Brain microvascular endothelial cell (primary cell): ENCODE data around the gene BLOC1S3.

Experiments
- DNase-seq: peaks from one replicate; pipeline ENCODE4 v3.0.0-alpha.2; 2020
- H3K27ac ChIP-seq: fragments of 250-450 bp; sonication (Bioruptor Pico); 2 replicates; pipeline ENCODE4 v1.5.1; 2020; ENCODE audit warnings: mild to moderate bottlenecking, moderate library complexity
- H3K27me3 ChIP-seq: fragments of 250-450 bp; sonication (Bioruptor Pico); replicated peaks from 2 replicates; pipeline ENCODE4 v1.5.1; 2020; ENCODE audit warnings: mild to moderate bottlenecking
- H3K36me3 ChIP-seq: fragments of 250-450 bp; sonication (Bioruptor Pico); replicated peaks from 2 replicates; pipeline ENCODE4 v1.5.1; 2020; ENCODE audit warnings: mild to moderate bottlenecking
- H3K4me3 ChIP-seq: 2 replicates; pipeline ENCODE4 v1.5.1; 2011; ENCODE audit warnings: low read depth, mild to moderate bottlenecking, control low read depth, low read length, moderate library complexity
- in situ Hi-C: cut with HindIII; loops from 2 replicates; pipeline ENCODE4 v1.10.0; 2017; ENCODE audit warnings: low sequenced_read_pairs, low pct_ligation_motif_present
- TF ChIP-seq, protein P1 (sequence below): IDR thresholded peaks from 2 replicates; pipeline ENCODE4 v1.5.1; 2011; ENCODE audit warnings: low read depth, mild to moderate bottlenecking, moderate library complexity, low read length, control low read depth, inconsistent platforms; ENCODE audit errors: missing control alignments

The BLOC1S3 gene

DNA sequence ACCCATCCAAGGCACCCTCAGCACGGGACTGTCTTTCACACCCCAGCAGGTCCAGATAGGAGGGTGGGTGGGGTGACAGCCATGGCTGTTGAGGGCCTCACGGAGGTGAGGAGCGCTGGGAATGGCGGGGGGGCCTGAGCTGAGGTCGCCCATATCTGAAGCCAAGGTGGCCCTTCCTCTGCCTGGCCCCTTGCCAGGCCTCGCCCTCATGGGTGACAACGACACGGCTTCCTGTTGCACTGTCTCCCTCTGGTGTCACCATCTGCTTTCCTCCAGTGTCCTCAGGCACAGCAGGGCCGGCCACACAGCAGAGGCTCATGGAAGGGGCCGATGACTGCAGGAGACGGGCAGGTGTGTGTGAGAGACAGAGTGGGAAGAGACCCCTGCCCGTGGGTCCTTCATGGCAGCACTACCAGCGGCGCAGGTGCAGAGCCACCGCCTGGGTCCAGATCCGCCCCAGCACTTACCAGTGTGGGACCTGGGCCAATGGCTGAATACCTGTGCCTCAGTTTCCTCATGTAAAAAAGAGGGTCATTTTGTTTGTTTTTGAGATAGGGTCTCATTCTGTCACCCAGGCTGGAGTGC is 9.7 kb upstream of the BLOC1S3 start:
- no peak for DNase-seq
- no peaks in the 10 kb centered on the region for H3K36me3 ChIP-seq
- no peak overlapping the region for H3K27ac ChIP-seq
- H3K27me3 ChIP-seq, result no peaks in the 10 kb centered on the region
- no peak overlapping the region for H3K4me3 ChIP-seq
- in situ Hi-C loops, result no loop called here
- TF ChIP-seq, protein P1, sequence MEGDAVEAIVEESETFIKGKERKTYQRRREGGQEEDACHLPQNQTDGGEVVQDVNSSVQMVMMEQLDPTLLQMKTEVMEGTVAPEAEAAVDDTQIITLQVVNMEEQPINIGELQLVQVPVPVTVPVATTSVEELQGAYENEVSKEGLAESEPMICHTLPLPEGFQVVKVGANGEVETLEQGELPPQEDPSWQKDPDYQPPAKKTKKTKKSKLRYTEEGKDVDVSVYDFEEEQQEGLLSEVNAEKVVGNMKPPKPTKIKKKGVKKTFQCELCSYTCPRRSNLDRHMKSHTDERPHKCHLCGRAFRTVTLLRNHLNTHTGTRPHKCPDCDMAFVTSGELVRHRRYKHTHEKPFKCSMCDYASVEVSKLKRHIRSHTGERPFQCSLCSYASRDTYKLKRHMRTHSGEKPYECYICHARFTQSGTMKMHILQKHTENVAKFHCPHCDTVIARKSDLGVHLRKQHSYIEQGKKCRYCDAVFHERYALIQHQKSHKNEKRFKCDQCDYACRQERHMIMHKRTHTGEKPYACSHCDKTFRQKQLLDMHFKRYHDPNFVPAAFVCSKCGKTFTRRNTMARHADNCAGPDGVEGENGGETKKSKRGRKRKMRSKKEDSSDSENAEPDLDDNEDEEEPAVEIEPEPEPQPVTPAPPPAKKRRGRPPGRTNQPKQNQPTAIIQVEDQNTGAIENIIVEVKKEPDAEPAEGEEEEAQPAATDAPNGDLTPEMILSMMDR, result no peak

DNA sequence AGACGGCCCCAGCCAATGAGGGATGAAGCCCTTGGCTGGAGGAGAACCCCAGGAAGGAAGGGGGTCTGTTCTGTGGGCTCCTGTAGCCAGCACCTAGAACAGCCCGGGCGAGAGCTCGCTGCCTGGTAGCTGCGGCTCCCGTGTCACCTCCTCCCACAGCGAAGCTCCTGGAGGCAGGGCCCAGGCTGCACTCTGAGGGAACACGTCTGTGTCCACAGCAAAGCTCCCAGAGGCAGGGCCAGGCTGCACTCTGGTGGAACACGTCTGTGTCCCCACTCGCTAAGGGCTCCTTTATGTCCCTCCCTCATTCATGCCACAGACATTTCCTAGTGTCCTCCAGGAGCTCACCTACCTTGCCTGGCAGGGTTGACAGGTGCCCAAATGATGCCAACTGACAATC is 9.0 kb upstream of the BLOC1S3 start:
- TF ChIP-seq, protein P1, result no peak
- no peak overlapping the region for H3K27ac ChIP-seq
- H3K27me3 ChIP-seq, result no peaks in the 10 kb centered on the region
- H3K36me3 ChIP-seq, result no peaks in the 10 kb centered on the region
- in situ Hi-C loops, result no loop called here
- H3K4me3 ChIP-seq, result no peak overlapping the region
- no peak for DNase-seq

DNA sequence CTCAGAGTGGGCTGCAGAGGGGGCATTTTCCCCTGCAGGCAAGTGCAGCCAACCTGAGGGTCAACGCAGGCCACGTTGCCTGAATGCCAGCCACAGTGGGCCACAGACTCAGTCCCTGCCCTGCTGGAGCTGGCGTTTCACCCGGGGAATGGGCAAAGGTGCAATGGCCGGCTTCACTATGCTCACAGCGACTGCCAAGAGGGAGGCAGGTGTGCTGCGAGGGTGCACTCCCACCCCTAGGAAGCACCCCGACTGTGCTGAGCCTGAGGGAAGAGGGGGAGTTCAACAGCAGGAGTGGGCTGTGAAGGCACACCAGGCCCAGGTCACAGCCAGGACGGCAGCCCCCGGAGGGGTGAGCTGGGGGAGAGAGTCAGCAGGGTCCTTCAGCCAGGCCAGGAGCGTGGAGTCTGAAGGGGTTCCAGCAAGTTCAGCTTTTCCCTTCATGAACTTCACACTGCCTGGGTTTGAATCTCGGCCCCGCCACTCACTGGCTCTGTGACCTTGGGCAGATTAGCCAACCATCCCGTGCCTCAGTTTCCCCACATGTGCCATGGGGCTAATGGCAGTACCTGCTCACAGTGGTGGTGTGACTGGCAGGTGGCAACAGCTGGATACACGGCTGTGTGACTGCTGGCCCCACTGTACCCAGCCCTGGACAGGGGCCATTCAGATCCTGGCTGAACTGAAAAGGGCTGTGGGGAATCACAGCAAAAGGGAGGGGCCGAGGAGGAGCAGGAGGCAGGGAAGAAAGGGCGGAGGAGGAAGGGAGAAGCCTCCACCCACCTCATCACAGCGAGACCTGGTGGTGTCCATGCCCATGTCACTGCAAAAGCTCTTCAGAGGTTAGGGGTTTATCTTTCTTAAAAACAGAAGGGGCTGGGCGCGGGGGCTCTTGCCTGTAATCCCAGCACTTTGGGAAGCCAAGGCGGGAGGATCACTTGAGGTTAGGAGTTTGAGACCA is 8.2 kb upstream of the BLOC1S3 start:
- TF ChIP-seq, protein P1, result no peak
- in situ Hi-C loops, result no loop called here
- H3K27ac ChIP-seq, result no peak overlapping the region
- no peaks in the 10 kb centered on the region for H3K27me3 ChIP-seq
- no peaks in the 10 kb centered on the region for H3K36me3 ChIP-seq
- H3K4me3 ChIP-seq, result no peak overlapping the region
- DNase-seq, result no peak

DNA sequence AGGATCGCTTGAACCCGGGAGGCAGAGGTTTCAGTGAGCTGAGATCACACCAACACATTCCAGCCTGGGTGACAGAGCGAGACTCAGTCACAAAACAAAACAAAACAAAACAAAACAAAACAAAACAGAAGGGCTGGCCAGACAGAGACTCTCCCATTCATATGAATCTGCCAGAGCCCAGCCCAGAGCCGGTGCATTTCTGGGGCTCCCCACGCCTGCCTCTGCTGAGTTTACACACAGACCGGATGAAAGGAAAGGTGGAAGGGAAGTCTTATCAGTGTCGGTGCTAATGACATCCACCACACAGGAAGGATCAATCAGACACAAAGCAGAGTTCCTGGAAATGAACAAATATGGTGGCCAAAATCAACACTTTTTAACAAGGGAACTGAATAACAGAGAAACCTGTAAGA is 7.4 kb upstream of the BLOC1S3 start:
- no peak for DNase-seq

DNA sequence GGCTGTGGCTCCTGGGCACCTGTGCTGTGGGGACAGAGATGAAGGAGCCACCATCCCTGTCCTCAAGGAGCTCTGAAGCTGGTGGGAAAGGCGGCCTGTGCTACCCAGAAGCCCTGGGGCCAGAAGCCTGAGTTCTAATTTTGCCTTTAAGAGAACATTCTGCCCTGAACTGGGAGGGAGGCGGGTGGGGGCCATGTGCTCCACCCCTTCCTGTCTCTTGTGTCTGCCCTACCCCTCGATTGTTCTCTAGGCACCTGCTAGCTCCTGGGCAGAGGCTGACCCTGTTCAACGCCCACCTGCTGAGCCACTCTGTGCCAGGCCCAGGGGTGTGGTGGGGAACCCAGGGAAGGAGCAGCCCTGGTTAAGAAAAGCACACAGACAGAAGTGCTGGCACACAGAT is 6.4 kb upstream of the BLOC1S3 start:
- Histone ChIP-seq H3K4me3 (no peak overlapping the region), H3K27ac (no peak overlapping the region)
- TF ChIP-seq, protein P1, result no peak

More for the DNA sequence above, 7.4 kb upstream of the BLOC1S3 start:
- no peak overlapping the region for H3K27ac ChIP-seq
- TF ChIP-seq, protein P1, result no peak
- H3K4me3 ChIP-seq, result no peak overlapping the region
- in situ Hi-C loops, result no loop called here
- no peaks in the 10 kb centered on the region for H3K27me3 ChIP-seq
- H3K36me3 ChIP-seq, result no peaks in the 10 kb centered on the region

More for the DNA sequence above, 6.4 kb upstream of the BLOC1S3 start:
- Histone ChIP-seq H3K36me3 (no peaks in the 10 kb centered on the region), H3K27me3 (no peaks in the 10 kb centered on the region)
- no peak for DNase-seq
- in situ Hi-C loops, result no loop called here
